Tibial artery (tissue), 4 donors: ENCODE measurements around the gene IGFBP4.

ENCODE experiments used
- DNase-seq, 2 donors: peaks; one replicate each; pipeline ENCODE4 v3.0.0-alpha.2; 2019
- H3K27ac ChIP-seq, 2 donors: fragments of 200-600 bp; sonication (generic) in 1 of 2; 1 replicate in 1 of 2; 2 replicates in 1 of 2; pipeline ENCODE4 v1.5.1; 2018 to 2019; ENCODE audit warnings: mild to moderate bottlenecking in 1 of 2
- H3K27me3 ChIP-seq, 2 donors: fragments of 200-600 bp; sonication (generic) in 1 of 2; one replicate each; pipeline versions ENCODE4 v1.5.1 to v1.6.0; 2016 to 2019
- H3K36me3 ChIP-seq, 3 donors: fragments of 200-600 bp; sonication (generic) in 2 of 3; one replicate each; pipeline ENCODE4 v1.5.1; 2016 to 2019; ENCODE audit warnings: mild to moderate bottlenecking in 2 of 3
- H3K4me1 ChIP-seq, 4 donors: fragments of 200-600 bp; sonication (generic) in 2 of 4; 1 replicate in 3 of 4; 2 replicates in 1 of 4; pipeline ENCODE4 v1.5.1; 2016 to 2019
- H3K4me3 ChIP-seq, 2 donors: fragments of 200-600 bp; sonication (generic) in 1 of 2; 1 replicate in 1 of 2; 2 replicates in 1 of 2; pipeline ENCODE4 v1.5.1; 2018 to 2019; ENCODE audit warnings: mild to moderate bottlenecking in 2 of 2
- H3K9me3 ChIP-seq, 3 donors: fragments of 200-600 bp; sonication (generic) in 1 of 3; one replicate each; pipeline ENCODE4 v1.5.1; 2016 to 2019
- intact Hi-C: fragments of 100-400 bp; cut with DNase I; formaldehyde crosslinking; loops from one replicate; pipeline ENCODE4 v1.15.0; 2023; ENCODE audit warnings: low total_unique reads
- TF ChIP-seq, protein P1 (sequence below), 2 experiments: fragments of 200-600 bp in 1 of 2; fragments of 450-650 bp in 1 of 2; IDR thresholded peaks; one replicate each; pipeline ENCODE4 v1.5.1; 2017 to 2019; ENCODE audit warnings: antibody characterized with exemption in 2 of 2, mild to moderate bottlenecking in 1 of 2, moderate library complexity in 1 of 2

Gene IGFBP4

DNA sequence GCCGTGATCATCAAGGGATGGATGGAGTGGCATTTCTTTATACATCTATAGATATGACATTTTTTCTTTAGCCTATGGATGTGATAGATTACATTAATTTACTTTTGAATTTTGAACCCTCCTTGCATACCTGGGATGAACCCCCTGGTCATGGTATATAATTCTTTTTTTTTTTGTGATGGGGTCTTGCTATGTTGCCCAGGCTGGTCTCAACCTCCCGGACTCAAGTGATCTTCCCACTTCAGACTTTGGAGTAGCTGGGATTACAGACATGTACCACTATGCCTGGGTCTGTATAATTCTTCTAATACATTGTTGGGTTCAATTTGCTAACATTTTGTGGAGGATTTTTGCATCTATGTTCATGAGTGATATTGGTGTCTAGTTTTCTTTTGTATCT is 59.9 kb downstream of the IGFBP4 start:
- peaks cover 12 to 25% (median 20%) of the 10 kb centered on the region in 4 donors for H3K4me1 ChIP-seq
- H3K9me3 ChIP-seq, result peaks cover 0 to 4% (median 0%) of the 10 kb centered on the region in 3 donors
- H3K27me3 ChIP-seq, result no peaks in the 10 kb centered on the region
- no peaks in the 10 kb centered on the region for H3K36me3 ChIP-seq
- no peak overlapping the region for H3K4me3 ChIP-seq
- H3K27ac ChIP-seq, result no peak overlapping the region
- TF ChIP-seq, protein P1, sequence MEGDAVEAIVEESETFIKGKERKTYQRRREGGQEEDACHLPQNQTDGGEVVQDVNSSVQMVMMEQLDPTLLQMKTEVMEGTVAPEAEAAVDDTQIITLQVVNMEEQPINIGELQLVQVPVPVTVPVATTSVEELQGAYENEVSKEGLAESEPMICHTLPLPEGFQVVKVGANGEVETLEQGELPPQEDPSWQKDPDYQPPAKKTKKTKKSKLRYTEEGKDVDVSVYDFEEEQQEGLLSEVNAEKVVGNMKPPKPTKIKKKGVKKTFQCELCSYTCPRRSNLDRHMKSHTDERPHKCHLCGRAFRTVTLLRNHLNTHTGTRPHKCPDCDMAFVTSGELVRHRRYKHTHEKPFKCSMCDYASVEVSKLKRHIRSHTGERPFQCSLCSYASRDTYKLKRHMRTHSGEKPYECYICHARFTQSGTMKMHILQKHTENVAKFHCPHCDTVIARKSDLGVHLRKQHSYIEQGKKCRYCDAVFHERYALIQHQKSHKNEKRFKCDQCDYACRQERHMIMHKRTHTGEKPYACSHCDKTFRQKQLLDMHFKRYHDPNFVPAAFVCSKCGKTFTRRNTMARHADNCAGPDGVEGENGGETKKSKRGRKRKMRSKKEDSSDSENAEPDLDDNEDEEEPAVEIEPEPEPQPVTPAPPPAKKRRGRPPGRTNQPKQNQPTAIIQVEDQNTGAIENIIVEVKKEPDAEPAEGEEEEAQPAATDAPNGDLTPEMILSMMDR (IDR thresholded peaks at IDR 0.05), result no peak
- intact Hi-C loops, result no loop called here
- DNase-seq, result no peak

DNA sequence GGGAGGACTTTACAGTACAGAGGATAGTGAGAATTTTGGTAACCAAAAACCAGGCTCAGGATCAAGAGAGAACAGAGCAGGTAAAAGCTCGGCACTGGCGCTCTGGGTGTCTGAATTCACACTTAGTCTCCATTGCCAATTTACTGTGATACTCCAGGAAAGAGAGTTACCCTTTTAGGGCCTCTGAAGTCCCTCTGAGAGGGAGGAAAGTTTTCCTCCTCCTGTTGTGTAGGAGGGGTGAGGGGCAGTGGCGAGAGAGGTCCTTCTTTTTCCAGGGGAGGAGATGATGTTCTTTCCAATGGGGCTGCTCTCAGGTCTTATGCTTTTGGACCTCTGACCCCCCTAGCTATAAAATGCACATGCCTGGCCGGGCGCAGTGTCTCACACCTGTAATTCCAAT is 63.5 kb downstream of the IGFBP4 start:
- intact Hi-C loops, result no loop called here
- no peaks in the 10 kb centered on the region for H3K36me3 ChIP-seq
- peaks cover 0 to 4% (median 0%) of the 10 kb centered on the region in 3 donors for H3K9me3 ChIP-seq
- H3K27ac ChIP-seq, result no peak overlapping the region
- no peak overlapping the region for H3K4me3 ChIP-seq
- DNase-seq, result no peak
- H3K4me1 ChIP-seq, result peaks cover 0 to 4% (median 0%) of the 10 kb centered on the region in 4 donors
- H3K27me3 ChIP-seq, result no peaks in the 10 kb centered on the region
- TF ChIP-seq, protein P1 (IDR thresholded peaks at IDR 0.05), result no peak
